Natural killer cell (primary cell): ENCODE data around the gene CHST11. TPM values are rescaled to one million over a fixed set of nuclear protein-coding genes. Genes with fewer than 3 reads are reported as not detected.

Experiments used
- ATAC-seq, 3 donors: fragments of 150-1000 bp in 2 of 3; fragments of 200-7000 bp in 1 of 3; cut with Tn5 transposase; 1 replicate in 1 of 3; 2 replicates in 2 of 3; pipeline ENCODE4 v1.10.0; 2021; ENCODE audit warnings: mild to moderate bottlenecking in 2 of 3, moderate library complexity in 2 of 3
- DNase-seq, 2 donors: peaks; one replicate each; pipeline versions ENCODE4 v3.0.0 to v3.0.0-alpha.2; 2013 to 2021; ENCODE audit warnings: mixed read lengths in 1 of 2
- H3K27ac ChIP-seq: one replicate; pipeline ENCODE4 v1.5.1; 2013; ENCODE audit warnings: mild to moderate bottlenecking, low read length
- H3K27me3 ChIP-seq: one replicate; pipeline ENCODE4 v1.6.1; 2013; ENCODE audit warnings: low read length; ENCODE audit not compliant: control insufficient read depth, insufficient read depth
- H3K36me3 ChIP-seq: one replicate; pipeline ENCODE4 v1.6.1; 2013; ENCODE audit warnings: low read length; ENCODE audit not compliant: control insufficient read depth, insufficient read depth
- H3K4me1 ChIP-seq: one replicate; pipeline ENCODE4 v1.6.1; 2013; ENCODE audit warnings: low read length; ENCODE audit not compliant: control insufficient read depth, insufficient read depth
- H3K4me3 ChIP-seq: one replicate; pipeline ENCODE4 v1.5.1; 2013; ENCODE audit warnings: low read length
- H3K9me3 ChIP-seq: one replicate; pipeline ENCODE4 v1.6.1; 2013; ENCODE audit warnings: low read length; ENCODE audit not compliant: control insufficient read depth, insufficient read depth
- H3K27ac Mint-ChIP-seq, 2 donors: one replicate each; pipeline ENCODE4 v1.8.0; 2022; ENCODE audit warnings: mild to moderate bottlenecking in 2 of 2, mixed read lengths in 2 of 2, moderate library complexity in 1 of 2
- H3K27me3 Mint-ChIP-seq, 2 donors: one replicate each; pipeline ENCODE4 v1.8.0; 2022; ENCODE audit warnings: low read depth in 2 of 2, mixed read lengths in 2 of 2
- H3K36me3 Mint-ChIP-seq: one replicate; pipeline ENCODE4 v1.8.0; 2022; ENCODE audit warnings: mixed read lengths
- H3K4me1 Mint-ChIP-seq, 2 donors: one replicate each; pipeline ENCODE4 v1.8.0; 2022; ENCODE audit warnings: mixed read lengths in 2 of 2
- H3K4me3 Mint-ChIP-seq: one replicate; pipeline ENCODE4 v1.8.0; 2022; ENCODE audit warnings: mild to moderate bottlenecking, moderate library complexity, mixed read lengths
- H3K9me3 Mint-ChIP-seq, 2 donors: one replicate each; pipeline ENCODE4 v1.8.0; 2022; ENCODE audit warnings: mixed read lengths in 2 of 2
- CTCF ChIP-seq: fragments of 200-600 bp; IDR thresholded peaks from one replicate; pipeline ENCODE4 v1.8.0; 2022; ENCODE audit warnings: antibody characterized with exemption
- WGBS: methylation state at CpG from one replicate; pipeline ENCODE4 v1.1.7; 2013; ENCODE audit warnings: missing lambda C conversion rate; ENCODE audit not compliant: insufficient coverage; 5-methylcytosine and 5-hydroxymethylcytosine counted together
- intact Hi-C: fragments of 100-400 bp; cut with micrococcal nuclease; formaldehyde crosslinking; loops from one replicate; pipeline ENCODE4 v1.14.2; 2022
- total RNA-seq, 4 donors: library from RNA; stranded (reverse); fragments of 120-200 nt in 1 of 4; gene quantifications; one replicate each; pipeline versions ENCODE4 v1.2.3 to v1.2.4, GENCODE V29; 2013 to 2022

CHST11 gene
- total RNA-seq, 3 donors from 2014 or later (not counting 1 experiment from before 2014, with no cell fraction given): 85.3 to 118 (median 96.1) TPM

GRCh38 chr12:104467346-104467837 is 10.6 kb downstream of the CHST11 start:
- intact Hi-C loops: no loop called here
- Histone ChIP-seq H3K36me3 (no peaks in the 10 kb centered on the region), H3K4me1 (peaks cover 70% of the 10 kb centered on the region), H3K27me3 (no peaks in the 10 kb centered on the region), H3K9me3 (no peaks in the 10 kb centered on the region), H3K4me3 (no peak overlapping the region), H3K27ac (peak overlapping the region; percentile 34)
- peak; percentile 28 to 70 (median 60) for ATAC-seq
- WGBS: 18% methylated on average over 4 of the region's 5 CpGs
- H3K27ac Mint-ChIP-seq: peak overlapping the region; percentile 91 to 93
- H3K27me3 Mint-ChIP-seq: no peaks in the 10 kb centered on the region
- H3K9me3 Mint-ChIP-seq: no peaks in the 10 kb centered on the region
- DNase-seq: peak in 1 of 2 donors; percentile 38
- TF ChIP-seq CTCF: no peak
- H3K4me3 Mint-ChIP-seq: peak overlapping the region; percentile 77
- H3K4me1 Mint-ChIP-seq: peaks cover 90 to 91% of the 10 kb centered on the region in 2 donors
- H3K36me3 Mint-ChIP-seq: no peaks in the 10 kb centered on the region

- Histone ChIP-seq H3K27me3 (no peaks in the 10 kb centered on the region), H3K36me3 (no peaks in the 10 kb centered on the region), H3K27ac (no peak overlapping the region), H3K4me1 (peaks cover 74% of the 10 kb centered on the region), H3K4me3 (no peak overlapping the region), H3K9me3 (no peaks in the 10 kb centered on the region)
- H3K36me3 Mint-ChIP-seq: no peaks in the 10 kb centered on the region
- WGBS: 100% methylated on average over 5 of the region's 5 CpGs
- H3K27me3 Mint-ChIP-seq: no peaks in the 10 kb centered on the region
- peak overlapping the region; percentile 91 to 93 for H3K27ac Mint-ChIP-seq
- intact Hi-C loops: no loop called here
- no peaks in the 10 kb centered on the region for H3K9me3 Mint-ChIP-seq
- H3K4me1 Mint-ChIP-seq: peaks cover 90 to 91% of the 10 kb centered on the region in 2 donors
- peak overlapping the region; percentile 77 for H3K4me3 Mint-ChIP-seq
- DNase-seq: no peak
- TF ChIP-seq CTCF: no peak
- no peak for ATAC-seq
Observed at GRCh38 chr12:104468371-104468770, 11.6 kb downstream of the CHST11 start.

- H3K9me3 ChIP-seq: no peaks in the 10 kb centered on the region
- Mint-ChIP-seq H3K9me3 (no peaks in the 10 kb centered on the region), H3K27me3 (no peaks in the 10 kb centered on the region), H3K4me3 (peak overlapping the region; percentile 57), H3K36me3 (no peaks in the 10 kb centered on the region), H3K27ac (peak overlapping the region; percentile 91 to 93), H3K4me1 (peaks cover 91% of the 10 kb centered on the region in 2 donors)
- peaks cover 72% of the 10 kb centered on the region for H3K4me1 ChIP-seq
- H3K27ac ChIP-seq: no peak overlapping the region
- H3K27me3 ChIP-seq: no peaks in the 10 kb centered on the region
- H3K4me3 ChIP-seq: no peak overlapping the region
- no peaks in the 10 kb centered on the region for H3K36me3 ChIP-seq
- ATAC-seq: no peak
- TF ChIP-seq CTCF: no peak
- WGBS: 75% methylated on average over 4 of the region's 4 CpGs
- no peak for DNase-seq
- intact Hi-C loops: loop anchor here (1.0 kb wide), 1 partner anchor 8 kb away; no protein-coding TSS in a partner anchor
Observed at GRCh38 chr12:104469066-104469465, 12.3 kb downstream of the CHST11 start.

- H3K4me1 Mint-ChIP-seq: peaks cover 88 to 91% of the 10 kb centered on the region in 2 donors
- no peaks in the 10 kb centered on the region for H3K9me3 ChIP-seq
- no peak overlapping the region for H3K27ac ChIP-seq
- ATAC-seq (no peak), DNase-seq (no peak)
- no peak overlapping the region for H3K4me3 ChIP-seq
- H3K36me3 ChIP-seq: no peaks in the 10 kb centered on the region
- intact Hi-C loops: loop anchor here (1.0 kb wide), 1 partner anchor 8 kb away; no protein-coding TSS in a partner anchor
- H3K36me3 Mint-ChIP-seq: no peaks in the 10 kb centered on the region
- no peaks in the 10 kb centered on the region for H3K9me3 Mint-ChIP-seq
- WGBS: 63% methylated on average over 1 of the region's 1 CpG
- H3K27me3 Mint-ChIP-seq: no peaks in the 10 kb centered on the region
- peak overlapping the region; percentile 57 for H3K4me3 Mint-ChIP-seq
- peak overlapping the region; percentile 91 to 93 for H3K27ac Mint-ChIP-seq
- no peaks in the 10 kb centered on the region for H3K27me3 ChIP-seq
- TF ChIP-seq CTCF: no peak
- peaks cover 70% of the 10 kb centered on the region for H3K4me1 ChIP-seq
Observed at GRCh38 chr12:104469523-104469922, 12.8 kb downstream of the CHST11 start.
